WTC11 (cell line): Measurements from ENCODE around the gene IRF2. TPM values are rescaled to one million over a fixed set of nuclear protein-coding genes. Genes with fewer than 3 reads are reported as not detected.

Source experiments
- ATAC-seq: fragments of 200-7000 bp; cut with Tn5 transposase; 2 replicates; pipeline ENCODE4 v1.10.0; 2021; ENCODE audit warnings: mild to moderate bottlenecking, moderate library complexity
- CTCF ChIA-PET: fragments of 300-600 bp; sonication (Branson Sonifier 250); formaldehyde crosslinking; loops from one replicate; lab custom pipeline; 2021; ENCODE audit warnings: antibody characterized with exemption; lab: Charles Lee
- POLR2A ChIA-PET: fragments of 350-600 bp; sonication (Branson Sonifier 250); formaldehyde crosslinking; loops from one replicate; lab custom pipeline; 2021; ENCODE audit warnings: antibody characterized with exemption; lab: Charles Lee
- DNase-seq: peaks from one replicate; pipeline ENCODE4 v3.0.0; 2021; ENCODE audit warnings: low spot score
- H3K27ac Mint-ChIP-seq: 2 replicates; pipeline ENCODE4 v1.8.0; 2021; ENCODE audit warnings: mixed read lengths
- H3K27me3 Mint-ChIP-seq: 2 replicates; pipeline ENCODE4 v1.8.0; 2021; ENCODE audit warnings: low read depth, mild to moderate bottlenecking, moderate library complexity, mixed read lengths
- H3K36me3 Mint-ChIP-seq: 2 replicates; pipeline ENCODE4 v1.8.0; 2021; ENCODE audit warnings: mixed read lengths
- H3K4me1 Mint-ChIP-seq: 2 replicates; pipeline ENCODE4 v1.8.0; 2022; ENCODE audit warnings: mixed read lengths
- H3K4me3 Mint-ChIP-seq: 2 replicates; pipeline ENCODE4 v1.8.0; 2021; ENCODE audit warnings: mild to moderate bottlenecking, moderate library complexity, mixed read lengths
- H3K9me3 Mint-ChIP-seq: 2 replicates; pipeline ENCODE4 v1.8.0; 2021; ENCODE audit warnings: mixed read lengths
- ARID4B ChIP-seq: sonication (generic); formaldehyde crosslinking; IDR thresholded peaks from 2 replicates; pipeline ENCODE4 v1.8.0; 2023; ENCODE audit warnings: missing genetic modification reagents, mild to moderate bottlenecking, borderline replicate concordance
- FOXK1 ChIP-seq: sonication (generic); formaldehyde crosslinking; IDR thresholded peaks from 2 replicates; pipeline ENCODE4 v1.8.0; 2022; ENCODE audit warnings: mild to moderate bottlenecking, moderate library complexity, missing genetic modification reagents
- NFYB ChIP-seq: sonication (generic); formaldehyde crosslinking; conservative IDR thresholded peaks from 2 replicates; pipeline ENCODE4 v1.8.0; 2022; ENCODE audit warnings: low read depth, missing genetic modification reagents
- SMAD3 ChIP-seq: sonication (generic); formaldehyde crosslinking; IDR thresholded peaks from 2 replicates; pipeline ENCODE4 v1.8.0; 2022; ENCODE audit warnings: missing genetic modification reagents, mild to moderate bottlenecking, borderline replicate concordance
- TEAD4 ChIP-seq: sonication (generic); formaldehyde crosslinking; IDR thresholded peaks from 2 replicates; pipeline ENCODE4 v1.8.0; 2022; ENCODE audit warnings: mild to moderate bottlenecking, missing genetic modification reagents
- ZNF532 ChIP-seq: fragments of 250-450 bp; sonication (Bioruptor Pico); IDR thresholded peaks from 2 replicates; pipeline ENCODE4 v1.9.0; 2021; ENCODE audit warnings: mild to moderate bottlenecking, borderline replicate concordance
- total RNA-seq: library from RNA; stranded (reverse); gene quantifications from 3 replicates; pipeline ENCODE4 v1.2.3, GENCODE V29; 2021
- TF ChIP-seq, protein P1 (sequence below): fragments of 250-450 bp; sonication (Bioruptor Pico); IDR thresholded peaks from 2 replicates; pipeline ENCODE4 v1.9.0; 2021; ENCODE audit warnings: moderate library complexity, mild to moderate bottlenecking, inconsistent platforms, borderline replicate concordance
- TF ChIP-seq, protein P2 (sequence below): sonication (generic); formaldehyde crosslinking; conservative IDR thresholded peaks from 2 replicates; pipeline ENCODE4 v1.8.1; 2023; ENCODE audit warnings: mild to moderate bottlenecking, low read depth, missing genetic modification reagents, moderate library complexity
- TF ChIP-seq, protein P3 (sequence below): sonication (generic); formaldehyde crosslinking; IDR thresholded peaks from 2 replicates; pipeline ENCODE4 v1.8.1; 2023; ENCODE audit warnings: mild to moderate bottlenecking, missing genetic modification reagents, borderline replicate concordance
- TF ChIP-seq, protein P4 (sequence below): sonication (generic); formaldehyde crosslinking; IDR thresholded peaks from 2 replicates; pipeline ENCODE4 v1.8.1; 2023; ENCODE audit warnings: mild to moderate bottlenecking, missing genetic modification reagents, moderate library complexity

Gene IRF2
- total RNA-seq, 1 experiment from 2014 or later: 11.8 TPM

DNA sequence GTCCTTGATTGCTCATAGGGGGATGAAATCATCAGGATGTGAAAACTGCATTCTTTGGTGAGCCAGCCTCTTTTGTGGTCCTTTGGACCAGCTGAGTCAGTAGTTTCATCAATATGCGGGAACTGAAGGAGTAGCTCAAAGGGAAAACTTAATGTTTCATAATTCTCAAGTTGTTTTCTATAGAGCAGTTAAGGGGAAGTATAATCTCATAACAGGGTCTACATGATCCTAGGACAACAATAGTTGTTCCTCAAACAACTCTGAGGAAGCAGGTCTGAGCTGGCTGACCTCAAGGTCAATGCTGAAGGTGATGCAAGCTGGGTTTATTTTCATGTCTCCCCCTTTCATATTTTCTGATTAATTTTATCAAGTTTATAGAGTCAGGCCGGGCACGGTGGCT is 36.1 kb upstream of the IRF2 start (continued):
- TF ChIP-seq ARID4B (CRISPR knock-in tag): no peak
- TF ChIP-seq, protein P1, sequence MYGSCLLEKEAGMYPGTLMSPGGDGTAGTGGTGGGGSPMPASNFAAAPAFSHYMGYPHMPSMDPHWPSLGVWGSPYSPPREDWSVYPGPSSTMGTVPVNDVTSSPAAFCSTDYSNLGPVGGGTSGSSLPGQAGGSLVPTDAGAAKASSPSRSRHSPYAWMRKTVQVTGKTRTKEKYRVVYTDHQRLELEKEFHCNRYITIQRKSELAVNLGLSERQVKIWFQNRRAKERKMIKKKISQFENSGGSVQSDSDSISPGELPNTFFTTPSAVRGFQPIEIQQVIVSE (CRISPR knock-in tag): no peak

DNA sequence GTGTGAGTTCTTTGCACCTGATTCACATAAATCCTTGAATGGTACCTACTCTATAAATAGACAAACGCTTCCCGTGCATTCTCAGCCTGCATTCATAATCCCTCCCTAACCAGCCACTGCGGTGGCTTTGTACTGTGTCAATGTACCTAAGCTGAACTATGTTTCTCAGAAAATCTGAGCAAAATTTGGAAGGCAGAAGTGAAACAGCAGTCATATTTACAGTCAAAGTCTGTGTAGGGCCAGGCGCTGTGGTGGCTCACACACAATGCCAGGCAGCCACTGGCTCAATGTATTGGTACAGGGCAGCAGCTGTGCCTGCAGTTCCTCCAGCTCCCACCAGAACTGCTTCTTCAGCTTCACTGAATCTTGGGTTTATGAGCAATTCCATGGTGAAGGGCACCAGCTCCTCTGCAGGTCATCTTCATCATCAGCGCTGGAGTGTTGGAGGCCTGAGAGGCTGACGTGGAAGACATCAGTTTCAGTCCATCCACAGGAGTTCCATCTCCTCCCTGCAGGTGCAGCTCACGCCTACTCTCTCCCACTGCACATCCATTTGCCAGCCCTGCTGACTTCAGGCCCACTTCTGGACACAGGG is 32.3 kb upstream of the IRF2 start:
- Mint-ChIP-seq H3K4me3 (no peak overlapping the region), H3K4me1 (peaks cover 2% of the 10 kb centered on the region), H3K27me3 (peaks cover 5% of the 10 kb centered on the region; the same call in 1 of the 2 replicates), H3K27ac (no peak overlapping the region), H3K9me3 (peaks cover 13% of the 10 kb centered on the region), H3K36me3 (peaks cover 8% of the 10 kb centered on the region)
- ATAC-seq (peak; percentile 94), DNase-seq (no peak)
- ChIA-PET CTCF (interaction anchor here (1.0 kb wide), 1 partner anchor 243 kb away, joined by 5 read pairs; no protein-coding TSS in a partner anchor), POLR2A (no interaction called here)
- TF ChIP-seq ZNF532 (CRISPR knock-in tag) (no peak), FOXK1 (CRISPR knock-in tag) (no peak), NFYB (no peak), SMAD3 (CRISPR knock-in tag) (no peak), TEAD4 (no peak)
- TF ChIP-seq, protein P2, sequence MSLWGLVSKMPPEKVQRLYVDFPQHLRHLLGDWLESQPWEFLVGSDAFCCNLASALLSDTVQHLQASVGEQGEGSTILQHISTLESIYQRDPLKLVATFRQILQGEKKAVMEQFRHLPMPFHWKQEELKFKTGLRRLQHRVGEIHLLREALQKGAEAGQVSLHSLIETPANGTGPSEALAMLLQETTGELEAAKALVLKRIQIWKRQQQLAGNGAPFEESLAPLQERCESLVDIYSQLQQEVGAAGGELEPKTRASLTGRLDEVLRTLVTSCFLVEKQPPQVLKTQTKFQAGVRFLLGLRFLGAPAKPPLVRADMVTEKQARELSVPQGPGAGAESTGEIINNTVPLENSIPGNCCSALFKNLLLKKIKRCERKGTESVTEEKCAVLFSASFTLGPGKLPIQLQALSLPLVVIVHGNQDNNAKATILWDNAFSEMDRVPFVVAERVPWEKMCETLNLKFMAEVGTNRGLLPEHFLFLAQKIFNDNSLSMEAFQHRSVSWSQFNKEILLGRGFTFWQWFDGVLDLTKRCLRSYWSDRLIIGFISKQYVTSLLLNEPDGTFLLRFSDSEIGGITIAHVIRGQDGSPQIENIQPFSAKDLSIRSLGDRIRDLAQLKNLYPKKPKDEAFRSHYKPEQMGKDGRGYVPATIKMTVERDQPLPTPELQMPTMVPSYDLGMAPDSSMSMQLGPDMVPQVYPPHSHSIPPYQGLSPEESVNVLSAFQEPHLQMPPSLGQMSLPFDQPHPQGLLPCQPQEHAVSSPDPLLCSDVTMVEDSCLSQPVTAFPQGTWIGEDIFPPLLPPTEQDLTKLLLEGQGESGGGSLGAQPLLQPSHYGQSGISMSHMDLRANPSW: no peak
- TF ChIP-seq, protein P3, sequence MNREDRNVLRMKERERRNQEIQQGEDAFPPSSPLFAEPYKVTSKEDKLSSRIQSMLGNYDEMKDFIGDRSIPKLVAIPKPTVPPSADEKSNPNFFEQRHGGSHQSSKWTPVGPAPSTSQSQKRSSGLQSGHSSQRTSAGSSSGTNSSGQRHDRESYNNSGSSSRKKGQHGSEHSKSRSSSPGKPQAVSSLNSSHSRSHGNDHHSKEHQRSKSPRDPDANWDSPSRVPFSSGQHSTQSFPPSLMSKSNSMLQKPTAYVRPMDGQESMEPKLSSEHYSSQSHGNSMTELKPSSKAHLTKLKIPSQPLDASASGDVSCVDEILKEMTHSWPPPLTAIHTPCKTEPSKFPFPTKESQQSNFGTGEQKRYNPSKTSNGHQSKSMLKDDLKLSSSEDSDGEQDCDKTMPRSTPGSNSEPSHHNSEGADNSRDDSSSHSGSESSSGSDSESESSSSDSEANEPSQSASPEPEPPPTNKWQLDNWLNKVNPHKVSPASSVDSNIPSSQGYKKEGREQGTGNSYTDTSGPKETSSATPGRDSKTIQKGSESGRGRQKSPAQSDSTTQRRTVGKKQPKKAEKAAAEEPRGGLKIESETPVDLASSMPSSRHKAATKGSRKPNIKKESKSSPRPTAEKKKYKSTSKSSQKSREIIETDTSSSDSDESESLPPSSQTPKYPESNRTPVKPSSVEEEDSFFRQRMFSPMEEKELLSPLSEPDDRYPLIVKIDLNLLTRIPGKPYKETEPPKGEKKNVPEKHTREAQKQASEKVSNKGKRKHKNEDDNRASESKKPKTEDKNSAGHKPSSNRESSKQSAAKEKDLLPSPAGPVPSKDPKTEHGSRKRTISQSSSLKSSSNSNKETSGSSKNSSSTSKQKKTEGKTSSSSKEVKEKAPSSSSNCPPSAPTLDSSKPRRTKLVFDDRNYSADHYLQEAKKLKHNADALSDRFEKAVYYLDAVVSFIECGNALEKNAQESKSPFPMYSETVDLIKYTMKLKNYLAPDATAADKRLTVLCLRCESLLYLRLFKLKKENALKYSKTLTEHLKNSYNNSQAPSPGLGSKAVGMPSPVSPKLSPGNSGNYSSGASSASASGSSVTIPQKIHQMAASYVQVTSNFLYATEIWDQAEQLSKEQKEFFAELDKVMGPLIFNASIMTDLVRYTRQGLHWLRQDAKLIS (CRISPR knock-in tag): no peak
- TF ChIP-seq, protein P4, sequence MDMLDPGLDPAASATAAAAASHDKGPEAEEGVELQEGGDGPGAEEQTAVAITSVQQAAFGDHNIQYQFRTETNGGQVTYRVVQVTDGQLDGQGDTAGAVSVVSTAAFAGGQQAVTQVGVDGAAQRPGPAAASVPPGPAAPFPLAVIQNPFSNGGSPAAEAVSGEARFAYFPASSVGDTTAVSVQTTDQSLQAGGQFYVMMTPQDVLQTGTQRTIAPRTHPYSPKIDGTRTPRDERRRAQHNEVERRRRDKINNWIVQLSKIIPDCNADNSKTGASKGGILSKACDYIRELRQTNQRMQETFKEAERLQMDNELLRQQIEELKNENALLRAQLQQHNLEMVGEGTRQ (CRISPR knock-in tag): no peak
